ENCODE results near the gene MRPL30.

- TF ChIP-seq CTCF (IDR thresholded peaks at IDR 0.05): no peak
- no peak for TF ChIP-seq ZNF138 (CRISPR knock-in tag; conservative IDR thresholded peaks at IDR 0.05)
- TF ChIP-seq STAT6 (CRISPR knock-in tag; conservative IDR thresholded peaks at IDR 0.05; ENCODE audit: low read depth): no peak
- TF ChIP-seq TP53 (CRISPR knock-in tag; IDR thresholded peaks at IDR 0.05): no peak
- TF ChIP-seq AR (CRISPR knock-in tag; IDR thresholded peaks at IDR 0.05): no peak
- TF ChIP-seq EMX1 (CRISPR knock-in tag; IDR thresholded peaks at IDR 0.05): no peak
- no peak for TF ChIP-seq PRDM15 (CRISPR knock-in tag; IDR thresholded peaks at IDR 0.05)
- TF ChIP-seq E2F1 (CRISPR knock-in tag; IDR thresholded peaks at IDR 0.05): no peak
- no peak for TF ChIP-seq ATF6 (CRISPR knock-in tag; IDR thresholded peaks at IDR 0.05)
- TF ChIP-seq USF2 (CRISPR knock-in tag; IDR thresholded peaks at IDR 0.05): no peak
- TF ChIP-seq USF1 (CRISPR knock-in tag; IDR thresholded peaks at IDR 0.05): no peak
- TF ChIP-seq RELA (CRISPR knock-in tag; IDR thresholded peaks at IDR 0.05; ENCODE audit: borderline replicate concordance): no peak
- TF ChIP-seq ATF3 (CRISPR knock-in tag; conservative IDR thresholded peaks at IDR 0.05): no peak
These were observed 3.8 kb downstream of the MRPL30 start for GRCh38 chr2:99184811-99185210.
